NCI-H1930 (cell line): Measurements from ENCODE around the gene CLEC14A.

ENCODE experiments used
- DNase-seq, 2 experiments: peaks; one replicate each; lab custom pipeline; 2025; lab: John Stamatoyannopoulos, UW

The CLEC14A gene

GRCh38 chr14:38205949-38206665 lies 49.8 kb downstream of the CLEC14A start:
- no peak for DNase-seq

GRCh38 chr14:38205119-38205813 lies 50.6 kb downstream of the CLEC14A start:
- DNase-seq = no peak

- no peak for DNase-seq
Observed at GRCh38 chr14:38204719-38205115, 51.2 kb downstream of the CLEC14A start.
